ENCODE results near the gene ZNRF3. TPM values are rescaled to one million over a fixed set of nuclear protein-coding genes. Genes with fewer than 3 reads are reported as not detected.
"Not testable (repeated sequence)": the region's sequence is repeated elsewhere in the genome, so short reads cannot be mapped to it uniquely, and the experiment has no call there.

ZNRF3 gene
- total RNA-seq, 4 donors from 2014 or later: 12.9 to 29.7 (median 21.9) TPM

DNA sequence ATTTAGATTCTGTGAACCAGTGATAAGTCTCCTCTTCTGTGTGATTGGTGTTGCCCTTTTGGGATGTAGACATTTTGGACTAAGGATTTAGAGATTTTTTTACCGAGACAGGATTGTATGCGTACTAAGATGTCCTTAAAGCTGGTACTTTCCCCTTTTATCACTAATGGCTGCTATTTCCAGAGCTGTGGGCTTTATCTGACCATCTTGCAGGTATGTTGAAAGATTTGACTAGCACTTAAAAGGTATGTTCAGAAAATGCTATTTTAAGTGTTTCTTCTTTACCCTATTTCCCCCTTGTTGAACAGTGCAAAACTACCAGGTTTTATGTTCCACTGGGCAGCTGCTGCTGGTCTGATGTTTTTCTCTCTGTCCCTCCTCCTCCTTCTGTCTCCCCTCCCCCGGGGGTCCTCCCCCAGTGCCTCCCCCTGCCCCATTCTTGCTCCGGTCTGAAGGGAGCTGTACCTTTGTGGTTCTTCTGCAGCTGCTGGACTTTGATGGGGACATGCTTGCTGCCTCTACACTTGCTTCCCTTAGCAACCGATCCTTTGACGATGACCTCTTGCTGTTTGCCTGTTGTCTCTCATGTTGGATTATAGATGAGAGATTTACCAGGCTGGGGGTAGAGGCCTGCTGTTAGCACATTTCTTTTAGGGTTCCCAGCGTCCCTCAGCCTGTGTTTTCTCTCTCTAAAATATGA is 59.6 kb downstream of the ZNRF3 start:
- H3K4me3 ChIP-seq: no peak overlapping the region
- TF ChIP-seq POLR2A (IDR thresholded peaks at IDR 0.05; ENCODE audit: low read depth): no peak
- no peak for TF ChIP-seq POLR2AphosphoS5 (IDR thresholded peaks at IDR 0.05)
- TF ChIP-seq, protein P1, sequence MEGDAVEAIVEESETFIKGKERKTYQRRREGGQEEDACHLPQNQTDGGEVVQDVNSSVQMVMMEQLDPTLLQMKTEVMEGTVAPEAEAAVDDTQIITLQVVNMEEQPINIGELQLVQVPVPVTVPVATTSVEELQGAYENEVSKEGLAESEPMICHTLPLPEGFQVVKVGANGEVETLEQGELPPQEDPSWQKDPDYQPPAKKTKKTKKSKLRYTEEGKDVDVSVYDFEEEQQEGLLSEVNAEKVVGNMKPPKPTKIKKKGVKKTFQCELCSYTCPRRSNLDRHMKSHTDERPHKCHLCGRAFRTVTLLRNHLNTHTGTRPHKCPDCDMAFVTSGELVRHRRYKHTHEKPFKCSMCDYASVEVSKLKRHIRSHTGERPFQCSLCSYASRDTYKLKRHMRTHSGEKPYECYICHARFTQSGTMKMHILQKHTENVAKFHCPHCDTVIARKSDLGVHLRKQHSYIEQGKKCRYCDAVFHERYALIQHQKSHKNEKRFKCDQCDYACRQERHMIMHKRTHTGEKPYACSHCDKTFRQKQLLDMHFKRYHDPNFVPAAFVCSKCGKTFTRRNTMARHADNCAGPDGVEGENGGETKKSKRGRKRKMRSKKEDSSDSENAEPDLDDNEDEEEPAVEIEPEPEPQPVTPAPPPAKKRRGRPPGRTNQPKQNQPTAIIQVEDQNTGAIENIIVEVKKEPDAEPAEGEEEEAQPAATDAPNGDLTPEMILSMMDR (IDR thresholded peaks at IDR 0.05): no peak
- TF ChIP-seq EP300 (IDR thresholded peaks at IDR 0.05): no peak
- H3K27ac ChIP-seq (replicated peaks in 1 of 4): no peak overlapping the region
- H3K27me3 ChIP-seq: no peaks in the 10 kb centered on the region
- DNase-seq (ENCODE audit: extremely low spot score): no peak
- intact Hi-C loops (cut with DNase I): no loop called here
- H3K9me3 ChIP-seq: peaks cover 0 to 8% (median 0%) of the 10 kb centered on the region in 4 donors
- H3K36me3 ChIP-seq: no peaks in the 10 kb centered on the region
- H3K4me1 ChIP-seq: peaks cover 0 to 32% (median 25%) of the 10 kb centered on the region in 4 donors
- WGBS: 69% methylated on average over 7 of the region's 7 CpGs

DNA sequence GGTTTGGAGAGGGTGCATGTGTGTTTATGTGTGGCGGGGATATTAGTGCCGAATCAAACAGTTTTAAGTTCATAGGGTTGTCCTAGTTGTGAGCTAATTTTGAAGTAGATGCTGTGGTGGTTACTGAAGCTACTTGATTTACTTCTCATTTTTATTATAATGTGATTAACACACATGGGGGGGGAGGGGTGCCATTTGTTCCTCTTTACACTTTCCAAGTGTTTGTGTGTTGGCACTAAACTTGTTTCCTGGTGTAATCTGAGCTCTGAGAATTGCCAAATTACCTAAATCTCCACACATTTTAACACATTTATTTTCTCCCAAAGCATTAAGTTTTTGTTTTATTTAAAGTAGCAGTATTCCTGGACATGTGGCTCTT is 60.1 kb downstream of the ZNRF3 start:
- Histone ChIP-seq H3K4me1 (peaks cover 0 to 32% (median 25%) of the 10 kb centered on the region in 4 donors), H3K36me3 (no peaks in the 10 kb centered on the region), H3K9me3 (peaks cover 0 to 8% (median 0%) of the 10 kb centered on the region in 4 donors), H3K4me3 (no peak overlapping the region), H3K27me3 (no peaks in the 10 kb centered on the region), H3K27ac (replicated peaks in 1 of 4) (no peak overlapping the region)
- 92% methylated on average over 2 of the region's 2 CpGs for WGBS
- intact Hi-C loops (cut with DNase I): no loop called here
- TF ChIP-seq POLR2A (IDR thresholded peaks at IDR 0.05; ENCODE audit: low read depth) (no peak), EP300 (IDR thresholded peaks at IDR 0.05) (no peak), POLR2AphosphoS5 (IDR thresholded peaks at IDR 0.05) (no peak)
- TF ChIP-seq, protein P1 (IDR thresholded peaks at IDR 0.05): no peak
- no peak for DNase-seq (ENCODE audit: extremely low spot score)

DNA sequence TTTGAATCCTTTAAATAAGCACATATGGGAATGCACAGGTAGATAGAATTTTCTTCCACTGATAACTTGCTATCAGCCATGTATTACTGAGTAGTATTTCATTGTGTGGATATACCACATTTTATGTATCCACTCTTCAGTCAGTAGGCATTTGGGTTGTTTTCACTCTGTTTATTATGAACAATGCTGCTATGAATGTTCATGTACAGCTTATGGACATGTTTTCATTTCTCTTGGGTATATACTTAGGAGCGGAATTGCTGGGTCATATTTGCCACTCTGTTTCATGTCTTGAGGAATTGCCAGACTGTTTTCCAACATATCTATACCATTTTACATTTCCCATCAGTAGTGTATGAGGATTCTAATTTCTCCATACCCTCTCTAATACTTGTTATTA is 63.8 kb downstream of the ZNRF3 start:
- no peak overlapping the region for H3K4me3 ChIP-seq
- no peak for DNase-seq (ENCODE audit: extremely low spot score)
- H3K4me1 ChIP-seq: peaks cover 6 to 40% (median 36%) of the 10 kb centered on the region in 4 donors
- no peaks in the 10 kb centered on the region for H3K36me3 ChIP-seq
- no peak overlapping the region for H3K27ac ChIP-seq (replicated peaks in 1 of 4)
- 100% methylated on average over 1 of the region's 1 CpG for WGBS
- intact Hi-C loops (cut with DNase I): no loop called here
- no peak for TF ChIP-seq EP300 (IDR thresholded peaks at IDR 0.05)
- H3K27me3 ChIP-seq: no peaks in the 10 kb centered on the region
- H3K9me3 ChIP-seq: peaks cover 0 to 8% (median 0%) of the 10 kb centered on the region in 4 donors

DNA sequence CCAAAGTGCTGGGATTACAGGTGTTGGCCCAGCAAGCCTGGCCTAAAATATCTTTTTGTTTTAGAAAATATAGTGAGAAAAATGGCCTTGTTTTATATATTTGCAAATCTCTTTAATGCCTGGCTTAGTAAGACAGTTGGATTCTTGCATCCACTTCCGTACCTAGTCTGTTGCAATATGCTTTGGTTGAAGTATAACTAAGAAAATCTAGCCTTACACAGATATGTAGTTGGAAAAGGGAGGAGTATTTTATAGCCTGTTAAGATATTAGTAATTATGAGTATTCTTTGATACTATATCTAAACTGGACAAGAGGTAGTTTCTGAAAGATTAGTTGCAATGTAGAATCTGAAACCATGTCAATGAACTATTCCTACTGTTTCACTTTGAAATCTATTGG is 65.1 kb downstream of the ZNRF3 start:
- H3K4me3 ChIP-seq: no peak overlapping the region
- H3K36me3 ChIP-seq: no peaks in the 10 kb centered on the region
- TF ChIP-seq POLR2AphosphoS5 (IDR thresholded peaks at IDR 0.05) (no peak), EP300 (IDR thresholded peaks at IDR 0.05) (no peak), POLR2A (IDR thresholded peaks at IDR 0.05; ENCODE audit: low read depth) (no peak)
- TF ChIP-seq, protein P1 (IDR thresholded peaks at IDR 0.05): no peak
- DNase-seq (ENCODE audit: extremely low spot score): no peak
- H3K4me1 ChIP-seq: peaks cover 15 to 48% (median 44%) of the 10 kb centered on the region in 4 donors
- WGBS: 97% methylated on average over 1 of the region's 1 CpG
- peaks cover 0 to 8% (median 0%) of the 10 kb centered on the region in 4 donors for H3K9me3 ChIP-seq
- no peak overlapping the region for H3K27ac ChIP-seq (replicated peaks in 1 of 4)
- H3K27me3 ChIP-seq: no peaks in the 10 kb centered on the region
- intact Hi-C loops (cut with DNase I): no loop called here

DNA sequence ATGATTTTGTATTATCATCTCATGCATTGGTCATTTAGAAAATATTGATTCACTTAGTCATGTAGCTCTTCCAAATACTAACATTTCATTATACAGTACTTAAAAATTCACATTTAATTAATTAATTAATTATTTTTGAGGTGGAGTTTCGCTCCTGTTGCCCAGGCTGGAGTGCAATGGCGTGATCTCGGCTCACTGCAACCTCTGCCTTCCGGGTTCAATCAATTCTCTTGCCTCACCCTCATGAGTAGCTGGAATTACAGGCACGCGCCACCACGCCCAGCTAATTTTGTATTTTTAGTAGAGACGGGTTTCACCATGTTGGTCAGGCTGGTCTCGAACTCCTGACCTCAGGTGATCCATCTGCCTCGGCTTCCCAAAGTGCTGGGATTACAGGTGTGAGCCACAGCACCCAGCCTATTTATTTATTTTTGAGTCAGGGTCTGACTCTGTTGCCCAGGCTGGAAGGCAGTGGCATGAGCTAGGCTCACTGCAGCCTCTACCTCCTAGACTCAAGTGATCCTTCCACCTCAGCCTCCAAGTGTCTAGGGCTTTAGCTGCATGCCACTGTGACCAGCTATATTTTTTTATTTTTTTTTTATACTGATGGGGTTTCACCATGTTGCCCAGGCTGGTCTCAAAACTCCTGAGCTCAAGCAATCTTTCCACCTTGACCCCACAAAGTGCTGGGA is 65.6 kb downstream of the ZNRF3 start:
- H3K27ac ChIP-seq (replicated peaks in 1 of 4); H3K4me3 ChIP-seq; H3K36me3 ChIP-seq; H3K9me3 ChIP-seq; H3K27me3 ChIP-seq; DNase-seq (ENCODE audit: extremely low spot score); intact Hi-C loops (cut with DNase I): not testable (repeated sequence)
- 98% methylated on average over 10 of the region's 10 CpGs for WGBS
- peaks cover 15 to 48% (median 43%) of the 10 kb centered on the region in 4 donors for H3K4me1 ChIP-seq
